CD14-positive monocyte (primary cell): ENCODE data around the gene RGS3. TPM values are rescaled to one million over a fixed set of nuclear protein-coding genes. Genes with fewer than 3 reads are reported as not detected.

ENCODE experiments used
- DNase-seq, 3 donors: peaks; one replicate each; pipeline ENCODE4 v3.0.0-alpha.2; 2011 to 2022
- H2AFZ ChIP-seq: 2 replicates; pipeline ENCODE4 v1.6.0; 2012; ENCODE audit warnings: mild to moderate bottlenecking, low read depth, low read length, inconsistent platforms; ENCODE audit not compliant: insufficient read depth, poor library complexity, severe bottlenecking
- H3K27ac ChIP-seq, 2 donors: 1 replicate in 1 of 2; 2 replicates in 1 of 2; pipeline ENCODE4 v1.5.1; 2012 to 2013; ENCODE audit warnings: low read length in 2 of 2, control low read depth in 1 of 2, inconsistent platforms in 1 of 2, low read depth in 1 of 2, mild to moderate bottlenecking in 1 of 2
- H3K27me3 ChIP-seq, 2 donors: one replicate each; pipeline versions ENCODE4 v1.6.0 to v1.6.1; 2011 to 2013; ENCODE audit warnings: low read length in 2 of 2; ENCODE audit not compliant: control insufficient read depth in 2 of 2, insufficient read depth in 2 of 2
- H3K36me3 ChIP-seq, 2 donors: replicated peaks in 1 of 2; 1 replicate in 1 of 2; 2 replicates in 1 of 2; pipeline versions ENCODE4 v1.5.1 to v1.6.1; 2012 to 2013; ENCODE audit warnings: low read length in 2 of 2, control low read depth in 1 of 2, inconsistent platforms in 1 of 2, mild to moderate bottlenecking in 1 of 2; ENCODE audit not compliant: insufficient read depth in 2 of 2, control insufficient read depth in 1 of 2
- H3K4me1 ChIP-seq, 2 donors: 1 replicate in 1 of 2; 2 replicates in 1 of 2; pipeline versions ENCODE4 v1.5.1 to v1.6.1; 2012 to 2013; ENCODE audit warnings: low read length in 2 of 2, control low read depth in 1 of 2, inconsistent platforms in 1 of 2, mild to moderate bottlenecking in 1 of 2, moderate library complexity in 1 of 2; ENCODE audit not compliant: insufficient read depth in 2 of 2, control insufficient read depth in 1 of 2
- H3K4me2 ChIP-seq: replicated peaks from 2 replicates; pipeline ENCODE3; 2012; ENCODE audit warnings: low read length, moderate library complexity, mild to moderate bottlenecking; ENCODE audit not compliant: poor library complexity, severe bottlenecking; ENCODE audit errors: extremely low read depth
- H3K4me3 ChIP-seq, 3 experiments: fragments of 200-600 bp in 1 of 3; sonication (generic) in 1 of 3; replicated peaks in 1 of 3; 1 replicate in 2 of 3; 2 replicates in 1 of 3; pipeline ENCODE4 v1.5.1; 2011 to 2013; ENCODE audit warnings: low read length in 3 of 3, mild to moderate bottlenecking in 3 of 3, control low read depth in 2 of 3, low read depth in 2 of 3, inconsistent platforms in 1 of 3, moderate library complexity in 1 of 3
- H3K79me2 ChIP-seq: 2 replicates; pipeline ENCODE4 v1.6.0; 2012; ENCODE audit warnings: mild to moderate bottlenecking, control low read depth, inconsistent platforms, low read length, moderate library complexity; ENCODE audit not compliant: insufficient read depth
- H3K9ac ChIP-seq: 2 replicates; pipeline ENCODE4 v1.6.0; 2017; ENCODE audit warnings: low read length, mild to moderate bottlenecking; ENCODE audit not compliant: insufficient read depth, poor library complexity, severe bottlenecking
- H3K9me3 ChIP-seq, 2 donors: replicated peaks in 1 of 2; 1 replicate in 1 of 2; 2 replicates in 1 of 2; pipeline versions ENCODE4 v1.5.1 to v1.6.1; 2012 to 2013; ENCODE audit warnings: low read length in 2 of 2, control low read depth in 1 of 2; ENCODE audit not compliant: control insufficient read depth in 1 of 2, insufficient read depth in 1 of 2
- H4K20me1 ChIP-seq: 2 replicates; pipeline ENCODE4 v1.6.0; 2012; ENCODE audit warnings: mild to moderate bottlenecking, low read length, control low read depth, moderate library complexity; ENCODE audit not compliant: insufficient read depth
- H3K27ac Mint-ChIP-seq, 7 donors: one replicate each; pipeline ENCODE4 v1.8.0; 2020; ENCODE audit warnings: mild to moderate bottlenecking in 7 of 7, mixed read lengths in 7 of 7, moderate library complexity in 6 of 7, inconsistent platforms in 2 of 7
- H3K27me3 Mint-ChIP-seq, 3 donors: one replicate each; pipeline ENCODE4 v1.8.0; 2021 to 2022; ENCODE audit warnings: low read depth in 3 of 3, mild to moderate bottlenecking in 3 of 3, mixed read lengths in 3 of 3, moderate library complexity in 3 of 3, inconsistent platforms in 1 of 3
- H3K36me3 Mint-ChIP-seq, 2 donors: one replicate each; pipeline ENCODE4 v1.8.0; 2020; ENCODE audit warnings: mixed read lengths in 2 of 2, inconsistent platforms in 1 of 2, mild to moderate bottlenecking in 1 of 2
- H3K4me1 Mint-ChIP-seq: one replicate; pipeline ENCODE4 v1.8.0; 2020; ENCODE audit warnings: mild to moderate bottlenecking, mixed read lengths
- H3K4me3 Mint-ChIP-seq, 2 donors: one replicate each; pipeline ENCODE4 v1.8.0; 2020; ENCODE audit warnings: mild to moderate bottlenecking in 2 of 2, mixed read lengths in 2 of 2, moderate library complexity in 1 of 2
- H3K9me3 Mint-ChIP-seq, 7 donors: one replicate each; pipeline ENCODE4 v1.8.0; 2020 to 2022; ENCODE audit warnings: mixed read lengths in 7 of 7, mild to moderate bottlenecking in 6 of 7, moderate library complexity in 6 of 7, inconsistent platforms in 2 of 7
- CTCF ChIP-seq: fragments of 200-600 bp; IDR thresholded peaks from one replicate; pipeline ENCODE4 v1.8.0; 2022; ENCODE audit warnings: antibody characterized with exemption, mild to moderate bottlenecking
- WGBS: methylation state at CpG from one replicate; pipeline ENCODE4 v1.1.5; 2013; ENCODE audit warnings: missing lambda C conversion rate; ENCODE audit not compliant: insufficient coverage; 5-methylcytosine and 5-hydroxymethylcytosine counted together
- intact Hi-C, 2 donors: fragments of 100-400 bp; cut with micrococcal nuclease; formaldehyde crosslinking; loops; one replicate each; pipeline versions ENCODE4 v1.15.0 to v1.15.1; 2023
- polyA plus RNA-seq, 3 donors: library from polyadenylated mRNA; depleted of rRNA in 1 of 3; unstranded in 2 of 3; stranded (reverse) in 1 of 3; fragments of 300-500 nt in 2 of 3; fragments of >200 nt in 1 of 3; fragmentation: Illumina TruSeq in 2 of 3; gene quantifications; 1 replicate in 2 of 3; 2 replicates in 1 of 3; pipeline ENCODE4 v1.2.3, GENCODE V29; 2012 to 2021

RGS3 gene
- polyA plus RNA-seq, 3 donors, result 9.1 to 16.2 (median 15.8) TPM

- Histone ChIP-seq H3K27ac (no peak overlapping the region), H2AFZ (no peak overlapping the region), H3K4me1 (peaks cover 5% of the 10 kb centered on the region in 2 donors), H3K9me3 (no peaks in the 10 kb centered on the region), H3K4me2 (no peak overlapping the region), H3K27me3 (no peaks in the 10 kb centered on the region), H3K36me3 (no peaks in the 10 kb centered on the region), H3K4me3 (no peak overlapping the region), H4K20me1 (no peaks in the 10 kb centered on the region), H3K79me2 (no peaks in the 10 kb centered on the region), H3K9ac (no peak overlapping the region)
- TF ChIP-seq CTCF, result no peak
- intact Hi-C loops, result no loop called here
- 100% methylated on average over 5 of the region's 5 CpGs for WGBS
- no peak overlapping the region for H3K4me3 Mint-ChIP-seq
- H3K9me3 Mint-ChIP-seq, result no peaks in the 10 kb centered on the region
- peaks cover 18% of the 10 kb centered on the region for H3K4me1 Mint-ChIP-seq
- no peaks in the 10 kb centered on the region for H3K36me3 Mint-ChIP-seq
- peaks cover 0 to 3% (median 0%) of the 10 kb centered on the region in 3 donors for H3K27me3 Mint-ChIP-seq
- no peak for DNase-seq
- H3K27ac Mint-ChIP-seq, result no peak overlapping the region
Observed at GRCh38 chr9:113542741-113543140, 79.2 kb downstream of the RGS3 start.

GRCh38 chr9:113543296-113543981 lies 79.9 kb downstream of the RGS3 start:
- TF ChIP-seq CTCF, result no peak
- Histone ChIP-seq H2AFZ (no peak overlapping the region), H3K4me1 (peaks cover 12% of the 10 kb centered on the region in 2 donors), H3K9ac (no peak overlapping the region), H3K27ac (no peak overlapping the region), H3K27me3 (no peaks in the 10 kb centered on the region), H4K20me1 (no peaks in the 10 kb centered on the region), H3K4me3 (no peak overlapping the region), H3K4me2 (no peak overlapping the region), H3K9me3 (no peaks in the 10 kb centered on the region), H3K79me2 (no peaks in the 10 kb centered on the region), H3K36me3 (no peaks in the 10 kb centered on the region)
- Mint-ChIP-seq H3K4me3 (no peak overlapping the region), H3K9me3 (no peaks in the 10 kb centered on the region), H3K27me3 (peaks cover 0 to 3% (median 0%) of the 10 kb centered on the region in 3 donors), H3K36me3 (no peaks in the 10 kb centered on the region), H3K27ac (no peak overlapping the region), H3K4me1 (peaks cover 25% of the 10 kb centered on the region)
- 81% methylated on average over 7 of the region's 10 CpGs for WGBS
- intact Hi-C loops, result no loop called here
- DNase-seq, result no peak
